Measurements from ENCODE around the gene GABBR2.

GABBR2 gene

DNA sequence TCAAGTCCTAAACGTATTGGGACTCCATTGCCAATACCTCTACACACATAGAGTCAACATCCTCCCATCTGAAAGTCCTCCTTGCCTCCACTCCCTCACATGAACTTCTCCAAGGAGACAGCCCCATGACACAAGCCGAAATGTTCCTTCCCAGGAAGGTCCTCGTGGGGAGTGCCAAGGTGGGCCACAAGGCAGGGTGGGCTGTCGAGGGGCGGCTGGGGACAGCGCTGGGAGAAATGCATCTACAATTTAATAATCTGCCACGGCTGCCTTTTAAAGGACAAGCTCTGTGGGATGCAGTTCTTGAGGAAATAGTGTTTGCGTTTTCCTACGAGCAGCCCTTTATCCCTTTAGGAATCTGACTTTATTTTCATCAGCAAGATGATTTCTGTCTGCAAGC lies 138.7 kb downstream of the GABBR2 start:
- no peak for DNase-seq (ENCODE audit: low read depth)
- TF ChIP-seq, protein P1, sequence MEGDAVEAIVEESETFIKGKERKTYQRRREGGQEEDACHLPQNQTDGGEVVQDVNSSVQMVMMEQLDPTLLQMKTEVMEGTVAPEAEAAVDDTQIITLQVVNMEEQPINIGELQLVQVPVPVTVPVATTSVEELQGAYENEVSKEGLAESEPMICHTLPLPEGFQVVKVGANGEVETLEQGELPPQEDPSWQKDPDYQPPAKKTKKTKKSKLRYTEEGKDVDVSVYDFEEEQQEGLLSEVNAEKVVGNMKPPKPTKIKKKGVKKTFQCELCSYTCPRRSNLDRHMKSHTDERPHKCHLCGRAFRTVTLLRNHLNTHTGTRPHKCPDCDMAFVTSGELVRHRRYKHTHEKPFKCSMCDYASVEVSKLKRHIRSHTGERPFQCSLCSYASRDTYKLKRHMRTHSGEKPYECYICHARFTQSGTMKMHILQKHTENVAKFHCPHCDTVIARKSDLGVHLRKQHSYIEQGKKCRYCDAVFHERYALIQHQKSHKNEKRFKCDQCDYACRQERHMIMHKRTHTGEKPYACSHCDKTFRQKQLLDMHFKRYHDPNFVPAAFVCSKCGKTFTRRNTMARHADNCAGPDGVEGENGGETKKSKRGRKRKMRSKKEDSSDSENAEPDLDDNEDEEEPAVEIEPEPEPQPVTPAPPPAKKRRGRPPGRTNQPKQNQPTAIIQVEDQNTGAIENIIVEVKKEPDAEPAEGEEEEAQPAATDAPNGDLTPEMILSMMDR (conservative IDR thresholded peaks at IDR 0.05; ENCODE audit: control insufficient read depth, insufficient read depth, low read depth, low read length), result no peak
- no peak overlapping the region for H3K4me3 ChIP-seq (ENCODE audit: control insufficient read depth, low read depth, low read length)

GRCh38 chr9:98569491-98569890 lies 139.2 kb downstream of the GABBR2 start:
- TF ChIP-seq, protein P1 (conservative IDR thresholded peaks at IDR 0.05; ENCODE audit: control insufficient read depth, insufficient read depth, low read depth, low read length), result no peak
- H3K4me3 ChIP-seq (ENCODE audit: control insufficient read depth, low read depth, low read length), result no peak overlapping the region

GRCh38 chr9:98568909-98569469 lies 139.7 kb downstream of the GABBR2 start:
- no peak overlapping the region for H3K4me3 ChIP-seq (ENCODE audit: control insufficient read depth, low read depth, low read length)
- TF ChIP-seq, protein P1 (conservative IDR thresholded peaks at IDR 0.05; ENCODE audit: control insufficient read depth, insufficient read depth, low read depth, low read length), result no peak
- DNase-seq (ENCODE audit: low read depth), result no peak

More at GRCh38 chr9:98569491-98569890, 139.2 kb downstream of the GABBR2 start:
- DNase-seq (ENCODE audit: low read depth), result no peak

- no peak overlapping the region for H3K4me3 ChIP-seq (ENCODE audit: control insufficient read depth, low read depth, low read length)
- TF ChIP-seq, protein P1 (conservative IDR thresholded peaks at IDR 0.05; ENCODE audit: control insufficient read depth, insufficient read depth, low read depth, low read length), result no peak
- no peak for DNase-seq (ENCODE audit: low read depth)
Measured at GRCh38 chr9:98568234-98568908, 140.4 kb downstream of the GABBR2 start.

GRCh38 chr9:98567540-98568233 lies 141.0 kb downstream of the GABBR2 start:
- TF ChIP-seq, protein P1 (conservative IDR thresholded peaks at IDR 0.05; ENCODE audit: control insufficient read depth, insufficient read depth, low read depth, low read length), result no peak
- H3K4me3 ChIP-seq (ENCODE audit: control insufficient read depth, low read depth, low read length), result no peak overlapping the region
- DNase-seq (ENCODE audit: low read depth), result no peak

- TF ChIP-seq, protein P1 (conservative IDR thresholded peaks at IDR 0.05; ENCODE audit: control insufficient read depth, insufficient read depth, low read depth, low read length), result no peak
- H3K4me3 ChIP-seq (ENCODE audit: control insufficient read depth, low read depth, low read length), result no peak overlapping the region
- no peak for DNase-seq (ENCODE audit: low read depth)
Measured at GRCh38 chr9:98565152-98566135, 143.3 kb downstream of the GABBR2 start.

Data from fibroblast of mammary gland (primary cell).